Endothelial cell of umbilical vein (primary cell): Measurements from ENCODE around the gene AMZ2. TPM values are rescaled to one million over a fixed set of nuclear protein-coding genes. Genes with fewer than 3 reads are reported as not detected.
"Not testable (repeated sequence)": the region's sequence is repeated elsewhere in the genome, so short reads cannot be mapped to it uniquely, and the experiment has no call there.

Experiments
- BruUV-seq: library from RNA; stranded (reverse); fragments of 400-500 nt; replicated peaks from 2 replicates; lab custom pipeline; 2021; lab: Mats Ljungman, UMichigan
- CTCF ChIA-PET: fragments of 300-600, 350-600 bp; sonication (Branson Sonifier 250); formaldehyde crosslinking; loops from one replicate; lab custom pipeline; 2021; ENCODE audit warnings: antibody characterized with exemption, inconsistent platforms; lab: Charles Lee
- POLR2A ChIA-PET: fragments of 300-600, 350-600 bp; sonication (Branson Sonifier 250); formaldehyde crosslinking; loops from one replicate; lab custom pipeline; 2021; ENCODE audit warnings: antibody characterized with exemption, inconsistent platforms; lab: Charles Lee
- DNase-seq: peaks from one replicate; pipeline ENCODE4 v3.0.0-alpha.2; 2011; ENCODE audit warnings: low read depth, low spot score
- FAIRE-seq: peaks from 2 replicates; lab custom pipeline; 2011; peaks lifted over from hg19 to GRCh38; lab: Jason Lieb, UNC
- H2AFZ ChIP-seq: 2 replicates; pipeline ENCODE4 v1.6.0; 2012; ENCODE audit warnings: low read depth, low read length, control low read depth, inconsistent platforms
- H3K27ac ChIP-seq: 2 replicates; pipeline ENCODE4 v1.5.1; 2011; ENCODE audit warnings: low read depth, mild to moderate bottlenecking, control low read depth, low read length, moderate library complexity; ENCODE audit not compliant: insufficient read depth
- H3K27me3 ChIP-seq, 2 experiments: 2 replicates each; pipeline versions ENCODE4 v1.6.0 to v1.6.1; 2011; ENCODE audit warnings: low read length in 2 of 2, mixed read lengths in 1 of 2; ENCODE audit not compliant: control insufficient read depth in 2 of 2, insufficient read depth in 2 of 2
- H3K36me3 ChIP-seq, 2 experiments: 2 replicates in 1 of 2; 3 replicates in 1 of 2; pipeline ENCODE4 v1.5.1; 2011; ENCODE audit warnings: low read length in 2 of 2, mild to moderate bottlenecking in 1 of 2, moderate library complexity in 1 of 2; ENCODE audit not compliant: control insufficient read depth in 2 of 2, insufficient read depth in 2 of 2; ENCODE audit errors: extremely low read depth in 1 of 2
- H3K4me1 ChIP-seq: 3 replicates; pipeline ENCODE4 v1.5.1; 2011; ENCODE audit warnings: mild to moderate bottlenecking, low read length; ENCODE audit not compliant: control insufficient read depth, insufficient read depth; ENCODE audit errors: extremely low read depth
- H3K4me2 ChIP-seq: 2 replicates; pipeline ENCODE4 v1.6.1; 2011; ENCODE audit warnings: low read length, control low read depth, mixed read lengths; ENCODE audit not compliant: insufficient read depth
- H3K4me3 ChIP-seq, 3 experiments: fragments of 200-600 bp in 1 of 3; sonication (generic), shearing (Covaris generic) in 1 of 3; replicated peaks in 1 of 3; 2 replicates each; pipeline ENCODE4 v1.5.1; 2011 to 2016; ENCODE audit warnings: control low read depth in 3 of 3, low read length in 3 of 3, mild to moderate bottlenecking in 2 of 3, inconsistent platforms in 1 of 3, low read depth in 1 of 3, moderate library complexity in 1 of 3; ENCODE audit not compliant: insufficient read depth in 1 of 3
- H3K79me2 ChIP-seq: 2 replicates; pipeline ENCODE4 v1.6.0; 2012; ENCODE audit warnings: low read length, inconsistent platforms; ENCODE audit not compliant: control insufficient read depth, insufficient read depth
- H3K9ac ChIP-seq: replicated peaks from 2 replicates; pipeline ENCODE3; 2011; ENCODE audit warnings: low read length, control low read depth; ENCODE audit not compliant: insufficient read depth; ENCODE audit errors: extremely low read depth
- H3K9me1 ChIP-seq: replicated peaks from 3 replicates; pipeline ENCODE4 v1.6.0; 2011; ENCODE audit warnings: mild to moderate bottlenecking, low read length; ENCODE audit not compliant: control insufficient read depth, insufficient read depth; ENCODE audit errors: extremely low read depth
- H3K9me3 ChIP-seq: replicated peaks from 2 replicates; pipeline ENCODE4 v1.5.1; 2012; ENCODE audit warnings: low read length, inconsistent platforms; ENCODE audit not compliant: control insufficient read depth, insufficient read depth
- H4K20me1 ChIP-seq: replicated peaks from 2 replicates; pipeline ENCODE3; 2011; ENCODE audit warnings: mild to moderate bottlenecking, low read length; ENCODE audit not compliant: control insufficient read depth, insufficient read depth; ENCODE audit errors: extremely low read depth
- FOS ChIP-seq: IDR thresholded peaks from 2 replicates; pipeline ENCODE4 v1.6.1; 2011; ENCODE audit warnings: mild to moderate bottlenecking, low read length, moderate library complexity, borderline replicate concordance; ENCODE audit not compliant: insufficient read depth
- GATA2 ChIP-seq: IDR thresholded peaks from 2 replicates; pipeline ENCODE4 v1.7.0; 2011; ENCODE audit warnings: low read depth, mild to moderate bottlenecking, moderate library complexity, mixed read lengths, low read length; ENCODE audit not compliant: insufficient read length, insufficient read depth
- JUN ChIP-seq: IDR thresholded peaks from 2 replicates; pipeline ENCODE4 v1.6.1; 2011; ENCODE audit warnings: borderline replicate concordance, low read depth; ENCODE audit not compliant: insufficient read length, insufficient read depth
- MYC ChIP-seq: IDR thresholded peaks from one replicate; pipeline ENCODE4 v1.6.1; 2011; ENCODE audit warnings: mild to moderate bottlenecking, low read depth, low read length
- POLR2A ChIP-seq: IDR thresholded peaks from 2 replicates; pipeline ENCODE4 v1.6.1; 2012; ENCODE audit warnings: low read depth, mild to moderate bottlenecking, control low read depth, low read length
- POLR2AphosphoS5 ChIP-seq: IDR thresholded peaks from 2 replicates; pipeline ENCODE4 v1.6.1; 2012; ENCODE audit warnings: low read depth, mild to moderate bottlenecking, control low read depth, low read length, moderate library complexity; ENCODE audit not compliant: insufficient read depth
- dilution Hi-C: fragments of 300-500 bp; cut with MboI; formaldehyde crosslinking; loops from one replicate; pipeline ENCODE4 v1.15.0; 2019; ENCODE audit warnings: low sequenced_read_pairs; ENCODE audit not compliant: extremely low pct_ligation_motif_present
- intact Hi-C: fragments of 100-400 bp; cut with micrococcal nuclease; formaldehyde crosslinking; loops from one replicate; pipeline ENCODE4 v1.10.0; 2022
- polyA plus RNA-seq, 4 experiments: library from polyadenylated mRNA; depleted of rRNA in 3 of 4; stranded (reverse) in 3 of 4; unstranded in 1 of 4; fragments of >200 nt; gene quantifications; 2 replicates each; pipeline versions ENCODE4 v1.2.1 to v1.2.3, GENCODE V29; 2011 to 2012; ENCODE audit warnings: missing spikeins in 1 of 4
- total RNA-seq: library from RNA; stranded (reverse); gene quantifications from 2 replicates; pipeline ENCODE4 v1.2.3, GENCODE V29; 2021
- TF ChIP-seq, protein P1 (sequence below), 2 donors: IDR thresholded peaks; 1 replicate in 1 of 2; 2 replicates in 1 of 2; pipeline ENCODE4 v1.5.1; 2011; ENCODE audit warnings: low read length in 2 of 2, mild to moderate bottlenecking in 2 of 2, moderate library complexity in 2 of 2, control low read depth in 1 of 2, inconsistent platforms in 1 of 2, low read depth in 1 of 2; ENCODE audit not compliant: insufficient read depth in 1 of 2; ENCODE audit errors: extremely low read depth in 1 of 2

The AMZ2 gene
- total and polyA plus RNA-seq, 2 donors (not counting 3 experiments of a cell fraction or from before 2014, with no cell fraction given): 46.7 to 57.3 TPM

DNA sequence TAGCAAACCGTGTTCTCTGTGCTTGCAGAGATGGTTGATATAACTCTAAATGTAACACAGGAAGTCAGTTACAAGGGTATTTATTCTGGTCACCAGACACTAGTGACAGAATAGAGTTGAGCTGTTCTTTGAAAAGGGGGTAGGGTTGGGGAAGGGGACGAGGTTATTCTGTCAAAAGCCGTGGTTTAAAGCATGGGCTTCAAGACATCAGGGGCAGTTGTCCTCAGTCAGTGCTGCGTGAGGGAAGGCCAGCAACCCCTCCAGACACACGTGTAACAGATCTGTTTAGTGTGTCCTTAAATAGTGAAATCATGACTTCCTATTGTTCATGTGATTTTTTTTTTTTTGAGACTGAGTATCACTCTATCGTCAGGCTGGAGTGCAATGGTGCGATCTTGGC, 5.6 kb downstream of the AMZ2 start:
- H3K9ac ChIP-seq, H2AFZ ChIP-seq, H3K9me3 ChIP-seq, H3K27ac ChIP-seq, H3K9me1 ChIP-seq, POLR2A ChIA-PET, intact Hi-C loops, CTCF ChIA-PET, DNase-seq, FAIRE-seq, H3K79me2 ChIP-seq, H3K4me3 ChIP-seq, dilution Hi-C loops, H4K20me1 ChIP-seq, H3K4me2 ChIP-seq, BruUV-seq, H3K27me3 ChIP-seq, H3K36me3 ChIP-seq: not testable (repeated sequence)
- H3K4me1 ChIP-seq: peaks cover 17% of the 10 kb centered on the region

DNA sequence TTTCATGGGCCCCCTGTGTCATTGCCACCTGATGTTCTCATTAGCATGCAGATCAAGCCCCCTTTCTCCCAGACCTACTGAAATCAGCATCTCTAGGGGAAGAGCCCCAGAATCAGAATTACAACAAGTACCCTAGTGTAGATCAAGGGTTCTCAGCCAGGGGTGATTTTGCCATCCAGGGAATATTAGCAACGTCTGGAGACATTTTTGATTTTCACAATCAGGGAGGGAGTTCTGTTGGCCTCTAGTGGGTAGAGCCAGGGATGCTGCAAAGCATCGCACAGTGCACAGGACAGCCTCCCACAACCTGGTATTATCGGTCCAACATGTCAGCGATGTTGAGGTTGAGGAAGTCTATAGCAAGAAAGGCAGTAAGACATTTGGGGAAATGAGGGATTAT, 7.3 kb downstream of the AMZ2 start:
- dilution Hi-C loops: no loop called here
- FAIRE-seq (no peak), DNase-seq (no peak)
- ChIA-PET POLR2A (interaction anchor here (0.5 kb wide), 1 partner anchor 111 kb away, joined by 3 read pairs; no protein-coding TSS in a partner anchor), CTCF (no interaction called here)
- BruUV-seq: no TSS peak
- Histone ChIP-seq H3K27me3 (no peaks in the 10 kb centered on the region), H3K4me3 (no peak overlapping the region), H3K9me1 (no peaks in the 10 kb centered on the region), H3K36me3 (peaks cover 0 to 2% of the 10 kb centered on the region in 2 experiments), H3K4me1 (peaks cover 20% of the 10 kb centered on the region), H3K79me2 (no peaks in the 10 kb centered on the region), H3K9me3 (no peaks in the 10 kb centered on the region), H3K9ac (no peak overlapping the region), H4K20me1 (no peaks in the 10 kb centered on the region), H3K27ac (no peak overlapping the region), H3K4me2 (no peak overlapping the region), H2AFZ (no peak overlapping the region)
- intact Hi-C loops: loop anchor here (5.0 kb wide), 1 partner anchor 257 kb away; the partner anchor contains the start of gene PRKAR1A
- TF ChIP-seq FOS (no peak), JUN (no peak), POLR2AphosphoS5 (no peak), MYC (no peak), GATA2 (no peak), POLR2A (no peak)
- TF ChIP-seq, protein P1, sequence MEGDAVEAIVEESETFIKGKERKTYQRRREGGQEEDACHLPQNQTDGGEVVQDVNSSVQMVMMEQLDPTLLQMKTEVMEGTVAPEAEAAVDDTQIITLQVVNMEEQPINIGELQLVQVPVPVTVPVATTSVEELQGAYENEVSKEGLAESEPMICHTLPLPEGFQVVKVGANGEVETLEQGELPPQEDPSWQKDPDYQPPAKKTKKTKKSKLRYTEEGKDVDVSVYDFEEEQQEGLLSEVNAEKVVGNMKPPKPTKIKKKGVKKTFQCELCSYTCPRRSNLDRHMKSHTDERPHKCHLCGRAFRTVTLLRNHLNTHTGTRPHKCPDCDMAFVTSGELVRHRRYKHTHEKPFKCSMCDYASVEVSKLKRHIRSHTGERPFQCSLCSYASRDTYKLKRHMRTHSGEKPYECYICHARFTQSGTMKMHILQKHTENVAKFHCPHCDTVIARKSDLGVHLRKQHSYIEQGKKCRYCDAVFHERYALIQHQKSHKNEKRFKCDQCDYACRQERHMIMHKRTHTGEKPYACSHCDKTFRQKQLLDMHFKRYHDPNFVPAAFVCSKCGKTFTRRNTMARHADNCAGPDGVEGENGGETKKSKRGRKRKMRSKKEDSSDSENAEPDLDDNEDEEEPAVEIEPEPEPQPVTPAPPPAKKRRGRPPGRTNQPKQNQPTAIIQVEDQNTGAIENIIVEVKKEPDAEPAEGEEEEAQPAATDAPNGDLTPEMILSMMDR (IDR thresholded peaks at IDR 0.05; ENCODE audit: extremely low read depth in 1 of 2, insufficient read depth in 1 of 2, low read depth in 1 of 2, low read length in 2 of 2): no peak
